PC-3 (cell line): ENCODE data around the gene STK4. TPM values are rescaled to one million over a fixed set of nuclear protein-coding genes. Genes with fewer than 3 reads are reported as not detected.
A peak's percentile ranks its signal among the peaks of the same experiment; 100 is the strongest.

Experiments
- ATAC-seq: fragments of 200-7000 bp; cut with Tn5 transposase; 2 replicates; pipeline ENCODE4 v1.9.1; 2020; ENCODE audit warnings: mild to moderate bottlenecking, moderate library complexity
- BruUV-seq: library from RNA; stranded (reverse); fragments of 400-500 nt; replicated peaks from 2 replicates; lab custom pipeline; 2021; lab: Mats Ljungman, UMichigan
- CTCF ChIA-PET: fragments of 300-600 bp; sonication (Branson Sonifier 250); formaldehyde crosslinking; loops from one replicate; lab custom pipeline; 2022; ENCODE audit warnings: antibody characterized with exemption; lab: Charles Lee
- POLR2A ChIA-PET: fragments of 300-600 bp; sonication (Branson Sonifier 250); formaldehyde crosslinking; loops from one replicate; lab custom pipeline; 2022; ENCODE audit warnings: antibody characterized with exemption; ENCODE audit not compliant: unreplicated experiment; lab: Charles Lee
- DNase-seq: peaks from one replicate; pipeline ENCODE4 v3.0.0-alpha.2; 2015
- H2AFZ ChIP-seq: fragments of 300-600 bp; sonication (generic); 2 replicates; pipeline ENCODE4 v1.6.0; 2016; ENCODE audit warnings: antibody characterized with exemption, low read length
- H3F3A ChIP-seq: fragments of 300-600 bp; sonication (generic); one replicate; pipeline ENCODE4 v1.6.0; 2017; ENCODE audit warnings: antibody characterized with exemption, low read length, control low read depth, mild to moderate bottlenecking; ENCODE audit not compliant: unreplicated experiment
- H3K27ac ChIP-seq: fragments of 300-600 bp; sonication (generic); 2 replicates; pipeline ENCODE4 v1.5.1; 2016; ENCODE audit warnings: mild to moderate bottlenecking, low read length
- H3K27me3 ChIP-seq: fragments of 300-600 bp; sonication (generic); 2 replicates; pipeline ENCODE4 v1.6.1; 2016; ENCODE audit warnings: low read length, mixed read lengths
- H3K36me3 ChIP-seq: fragments of 300-600 bp; sonication (generic); 2 replicates; pipeline ENCODE4 v1.6.1; 2016; ENCODE audit warnings: low read depth, mixed run types, low read length, mixed read lengths
- H3K4me1 ChIP-seq: fragments of 300-600 bp; sonication (generic); 2 replicates; pipeline ENCODE4 v1.5.1; 2016; ENCODE audit warnings: low read length; ENCODE audit not compliant: insufficient read depth
- H3K4me2 ChIP-seq: fragments of 300-600 bp; sonication (generic); 2 replicates; pipeline ENCODE4 v1.6.0; 2016; ENCODE audit warnings: low read length
- H3K4me3 ChIP-seq: fragments of 300-600 bp; sonication (generic); 2 replicates; pipeline ENCODE4 v1.5.1; 2016; ENCODE audit warnings: mild to moderate bottlenecking, low read length, mixed read lengths
- H3K79me2 ChIP-seq: fragments of 300-600 bp; sonication (generic); 2 replicates; pipeline ENCODE4 v1.6.1; 2017; ENCODE audit warnings: low read length, mixed read lengths
- H3K9ac ChIP-seq: fragments of 300-600 bp; sonication (generic); 2 replicates; pipeline ENCODE4 v1.6.0; 2016; ENCODE audit warnings: mild to moderate bottlenecking, low read length
- H3K9me2 ChIP-seq: fragments of 300-600 bp; sonication (generic); replicated peaks from 2 replicates; pipeline ENCODE4 v1.6.1; 2016; ENCODE audit warnings: mixed run types, low read length, mixed read lengths
- H3K9me3 ChIP-seq: fragments of 300-600 bp; sonication (generic); 2 replicates; pipeline ENCODE4 v1.6.1; 2016; ENCODE audit warnings: low read length, mixed read lengths
- H4K20me1 ChIP-seq: fragments of 300-600 bp; sonication (generic); 2 replicates; pipeline ENCODE4 v1.6.1; 2016; ENCODE audit warnings: low read length, mixed read lengths
- EZH2 ChIP-seq: fragments of 300-600 bp; sonication (generic); IDR thresholded peaks from one replicate; pipeline ENCODE4 v1.6.1; 2017; ENCODE audit warnings: antibody characterized with exemption, mild to moderate bottlenecking, low read length; ENCODE audit not compliant: unreplicated experiment
- EZH2phosphoT487 ChIP-seq: fragments of 300-600 bp; sonication (generic); IDR thresholded peaks from 2 replicates; pipeline ENCODE4 v1.6.1; 2018; ENCODE audit warnings: mild to moderate bottlenecking, antibody characterized with exemption, low read length, borderline replicate concordance
- intact Hi-C: fragments of 100-400 bp; cut with micrococcal nuclease; formaldehyde crosslinking; loops from 2 replicates; pipeline ENCODE4 v1.9.0; 2023
- total RNA-seq: library from RNA; depleted of rRNA; stranded (reverse); fragments of >200 nt; gene quantifications from 2 replicates; pipeline ENCODE4 v1.2.3, GENCODE V29; 2014
- TF ChIP-seq, protein P1 (sequence below): fragments of 300-600 bp; sonication (generic); conservative IDR thresholded peaks from 2 replicates; pipeline ENCODE4 v1.5.1; 2017; ENCODE audit warnings: antibody characterized with exemption, low read depth, mild to moderate bottlenecking, low read length

The STK4 gene
- total RNA-seq, 1 experiment from 2014 or later = 18.6 TPM

GRCh38 chr20:45064812-45065211, 98.5 kb downstream of the STK4 start:
- no peaks in the 10 kb centered on the region for H3K9me2 ChIP-seq
- no peak for ATAC-seq
- no peak overlapping the region for H3K4me2 ChIP-seq
- H3K4me3 ChIP-seq = no peak overlapping the region
- H2AFZ ChIP-seq = no peak overlapping the region
- H3K4me1 ChIP-seq = peaks cover 41% of the 10 kb centered on the region
- no peak for TF ChIP-seq EZH2
- TF ChIP-seq, protein P1, sequence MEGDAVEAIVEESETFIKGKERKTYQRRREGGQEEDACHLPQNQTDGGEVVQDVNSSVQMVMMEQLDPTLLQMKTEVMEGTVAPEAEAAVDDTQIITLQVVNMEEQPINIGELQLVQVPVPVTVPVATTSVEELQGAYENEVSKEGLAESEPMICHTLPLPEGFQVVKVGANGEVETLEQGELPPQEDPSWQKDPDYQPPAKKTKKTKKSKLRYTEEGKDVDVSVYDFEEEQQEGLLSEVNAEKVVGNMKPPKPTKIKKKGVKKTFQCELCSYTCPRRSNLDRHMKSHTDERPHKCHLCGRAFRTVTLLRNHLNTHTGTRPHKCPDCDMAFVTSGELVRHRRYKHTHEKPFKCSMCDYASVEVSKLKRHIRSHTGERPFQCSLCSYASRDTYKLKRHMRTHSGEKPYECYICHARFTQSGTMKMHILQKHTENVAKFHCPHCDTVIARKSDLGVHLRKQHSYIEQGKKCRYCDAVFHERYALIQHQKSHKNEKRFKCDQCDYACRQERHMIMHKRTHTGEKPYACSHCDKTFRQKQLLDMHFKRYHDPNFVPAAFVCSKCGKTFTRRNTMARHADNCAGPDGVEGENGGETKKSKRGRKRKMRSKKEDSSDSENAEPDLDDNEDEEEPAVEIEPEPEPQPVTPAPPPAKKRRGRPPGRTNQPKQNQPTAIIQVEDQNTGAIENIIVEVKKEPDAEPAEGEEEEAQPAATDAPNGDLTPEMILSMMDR = no peak
- no peak for TF ChIP-seq EZH2phosphoT487
- no peak for DNase-seq
- intact Hi-C loops = no loop called here
- H3K36me3 ChIP-seq = no peaks in the 10 kb centered on the region; the same call in 1 of the 2 replicates
- ChIA-PET POLR2A (no interaction called here), CTCF (no interaction called here)
- H4K20me1 ChIP-seq = no peaks in the 10 kb centered on the region
- peaks cover 16% of the 10 kb centered on the region for H3K79me2 ChIP-seq
- no peaks in the 10 kb centered on the region for H3F3A ChIP-seq
- H3K9me3 ChIP-seq = no peaks in the 10 kb centered on the region
- BruUV-seq = no TSS peak
- no peaks in the 10 kb centered on the region for H3K27me3 ChIP-seq
- no peak overlapping the region for H3K9ac ChIP-seq
- H3K27ac ChIP-seq = no peak overlapping the region

DNA sequence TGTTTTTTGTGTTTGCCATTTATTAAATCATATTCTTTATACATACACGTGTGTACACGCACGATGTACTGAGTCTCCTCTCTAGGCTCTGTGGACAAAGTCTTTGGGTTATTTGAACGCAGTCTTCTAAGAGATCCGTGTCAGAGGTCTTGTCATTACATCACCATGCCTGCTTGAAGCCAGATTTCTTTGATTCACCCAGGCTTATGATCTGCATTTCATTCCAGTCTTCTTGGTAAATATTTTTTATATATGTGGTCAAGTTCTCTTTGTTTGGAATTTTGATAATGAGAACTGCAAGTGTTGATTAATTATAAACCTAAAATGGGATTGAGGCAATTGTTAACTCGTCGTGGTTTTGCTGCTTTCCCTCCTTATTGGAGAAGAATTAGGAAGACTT, 100.1 kb downstream of the STK4 start:
- ChIA-PET CTCF (no interaction called here), POLR2A (no interaction called here)
- H3K9ac ChIP-seq = no peak overlapping the region
- ATAC-seq = no peak
- H3K36me3 ChIP-seq = no peaks in the 10 kb centered on the region; the same call in 1 of the 2 replicates
- TF ChIP-seq, protein P1 = no peak
- TF ChIP-seq EZH2 = no peak
- no peak for TF ChIP-seq EZH2phosphoT487
- H3K4me2 ChIP-seq = no peak overlapping the region
- H2AFZ ChIP-seq = no peak overlapping the region
- no peaks in the 10 kb centered on the region for H4K20me1 ChIP-seq
- H3K4me1 ChIP-seq = peaks cover 31% of the 10 kb centered on the region
- no peaks in the 10 kb centered on the region for H3K9me2 ChIP-seq
- intact Hi-C loops = no loop called here
- no peak overlapping the region for H3K27ac ChIP-seq
- no TSS peak for BruUV-seq
- no peaks in the 10 kb centered on the region for H3K27me3 ChIP-seq
- DNase-seq = no peak
- H3K9me3 ChIP-seq = no peaks in the 10 kb centered on the region
- H3K4me3 ChIP-seq = no peak overlapping the region
- H3F3A ChIP-seq = no peaks in the 10 kb centered on the region
- H3K79me2 ChIP-seq = peaks cover 16% of the 10 kb centered on the region

DNA sequence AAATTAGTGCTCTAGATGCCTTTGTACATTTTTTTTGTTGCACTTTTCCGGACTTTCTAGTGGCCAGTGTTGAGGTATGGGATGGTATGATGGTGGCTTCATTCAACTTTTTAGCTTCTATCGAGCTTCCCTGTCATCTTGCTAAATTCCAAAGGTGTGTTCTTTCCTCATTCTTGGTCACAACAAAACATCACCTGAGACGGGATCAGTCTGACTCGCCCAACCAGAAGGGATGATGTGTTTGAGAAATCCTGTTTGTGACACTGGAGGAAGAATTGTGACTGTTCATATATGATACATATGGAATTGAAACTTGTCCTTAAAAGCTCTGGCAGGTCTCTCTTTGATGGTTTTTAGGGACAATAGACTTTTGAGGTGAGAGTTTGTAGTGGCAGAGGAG, 100.8 kb downstream of the STK4 start:
- Histone ChIP-seq H3K27ac (no peak overlapping the region), H3K4me1 (peaks cover 24% of the 10 kb centered on the region), H3K4me3 (no peak overlapping the region), H3K79me2 (peaks cover 16% of the 10 kb centered on the region), H3K4me2 (no peak overlapping the region), H3K36me3 (no peaks in the 10 kb centered on the region; the same call in 1 of the 2 replicates), H2AFZ (no peak overlapping the region), H3K9me3 (no peaks in the 10 kb centered on the region), H3K9me2 (no peaks in the 10 kb centered on the region), H3K27me3 (no peaks in the 10 kb centered on the region), H4K20me1 (no peaks in the 10 kb centered on the region), H3K9ac (no peak overlapping the region), H3F3A (no peaks in the 10 kb centered on the region)
- peak; percentile 44 for DNase-seq
- no TSS peak for BruUV-seq
- intact Hi-C loops = no loop called here
- no peak for ATAC-seq
- TF ChIP-seq, protein P1 = no peak
- TF ChIP-seq EZH2 (no peak), EZH2phosphoT487 (no peak)
- ChIA-PET CTCF (no interaction called here), POLR2A (no interaction called here)
